NCI-H1417 treated with DMSO at 0.1 percent for 48 hours (cell line): ENCODE results near the gene LLCFC1.

ENCODE experiments used
- DNase-seq: peaks from one replicate; lab custom pipeline; 2025; lab: John Stamatoyannopoulos, UW

Gene LLCFC1

DNA sequence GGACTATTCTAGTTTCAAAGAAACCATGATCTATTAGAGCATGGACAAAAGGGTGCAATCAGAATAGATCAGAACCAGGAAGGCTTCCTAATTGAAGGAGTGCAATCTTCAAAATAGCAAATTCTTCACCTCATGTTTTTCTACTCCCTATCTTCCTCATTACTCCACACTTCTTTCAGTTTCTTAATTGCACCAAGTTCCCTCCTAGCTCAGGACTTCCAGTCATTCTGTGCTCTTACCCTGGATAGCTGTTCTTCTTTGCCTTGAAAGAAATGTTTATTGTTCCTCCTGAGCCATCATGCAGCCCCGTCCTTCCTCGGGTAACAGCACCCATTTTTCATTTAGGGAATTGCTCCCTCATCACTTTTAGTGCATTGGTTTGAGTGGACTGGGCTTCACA, 28.8 kb upstream of the LLCFC1 start:
- DNase-seq = no peak

DNA sequence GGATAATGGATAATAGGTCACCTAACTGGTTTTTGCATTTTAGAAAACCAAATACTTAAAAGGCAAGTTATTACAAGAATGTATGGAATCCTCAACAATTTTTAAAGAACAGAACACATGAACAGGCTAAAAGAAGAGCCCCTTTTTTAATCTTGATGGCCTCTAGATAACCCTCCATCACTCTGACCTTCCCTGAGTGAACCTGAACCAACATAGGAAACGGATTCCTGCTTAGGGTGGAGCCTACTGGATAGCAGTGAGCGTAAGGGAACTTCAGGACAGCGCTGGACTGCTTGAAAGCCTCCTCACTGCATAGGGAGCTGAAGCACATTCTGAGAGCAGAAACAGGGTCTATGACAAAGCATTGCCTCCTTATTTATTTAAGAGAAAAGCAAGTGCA, 26.2 kb upstream of the LLCFC1 start:
- no peak for DNase-seq

DNA sequence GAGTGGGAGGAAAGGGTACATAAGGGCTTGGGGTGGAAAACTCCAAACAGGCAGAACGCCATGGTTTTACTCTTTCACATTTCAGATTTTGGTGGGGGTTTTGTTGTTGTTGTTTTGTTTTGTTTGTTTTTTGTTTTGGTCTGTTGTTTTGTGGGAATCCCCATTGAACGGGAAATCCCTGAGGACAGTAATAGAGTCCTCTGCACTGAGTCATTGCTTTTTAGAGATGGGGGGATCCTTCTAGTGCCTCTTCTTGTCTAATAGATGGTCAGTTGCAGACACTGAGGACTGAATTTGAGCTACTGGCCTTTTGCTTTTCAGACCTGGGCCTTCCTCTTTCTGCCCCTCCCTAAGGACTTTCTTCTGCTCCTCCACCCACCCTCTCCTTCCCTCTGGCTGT, 25.7 kb upstream of the LLCFC1 start:
- no peak for DNase-seq

DNA sequence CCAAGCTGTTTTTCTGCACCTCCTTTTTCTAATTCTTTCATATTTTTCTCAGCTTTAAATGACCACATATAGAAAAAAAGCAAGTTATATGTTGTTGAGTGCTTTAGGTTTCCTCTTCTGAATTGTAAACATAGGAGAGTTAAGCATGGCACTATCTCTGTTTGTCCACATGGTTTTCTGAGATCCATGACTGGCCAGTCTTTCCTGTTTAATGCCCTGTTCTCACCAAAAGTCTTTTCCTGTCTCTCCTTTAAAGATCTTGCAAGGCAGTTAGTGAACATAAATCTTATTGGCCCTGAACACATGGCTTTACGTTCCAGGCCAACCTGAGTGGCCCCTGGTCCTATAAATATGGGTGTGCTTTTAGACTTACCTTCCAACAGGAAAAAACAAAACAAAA, 25.2 kb upstream of the LLCFC1 start:
- no peak for DNase-seq

DNA sequence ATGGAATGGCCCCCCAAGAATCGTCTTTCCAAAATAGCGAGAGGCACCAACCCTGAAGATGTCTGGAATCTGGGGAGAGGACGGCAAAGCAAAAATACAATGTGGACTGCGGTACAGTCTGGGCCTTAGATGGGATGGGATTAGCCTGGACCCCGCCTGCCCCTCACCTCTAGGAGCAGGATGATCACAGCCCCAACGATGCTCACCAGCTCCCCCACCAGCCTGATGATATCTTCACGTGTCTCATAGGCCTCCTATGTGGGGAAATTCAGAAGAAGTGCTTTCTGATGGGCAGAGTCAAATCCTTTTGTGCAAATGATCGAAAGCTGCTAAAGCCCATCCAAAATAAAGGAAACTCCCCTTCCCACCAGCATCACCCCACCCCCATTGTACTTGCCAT, 24.0 kb upstream of the LLCFC1 start:
- DNase-seq = no peak

DNA sequence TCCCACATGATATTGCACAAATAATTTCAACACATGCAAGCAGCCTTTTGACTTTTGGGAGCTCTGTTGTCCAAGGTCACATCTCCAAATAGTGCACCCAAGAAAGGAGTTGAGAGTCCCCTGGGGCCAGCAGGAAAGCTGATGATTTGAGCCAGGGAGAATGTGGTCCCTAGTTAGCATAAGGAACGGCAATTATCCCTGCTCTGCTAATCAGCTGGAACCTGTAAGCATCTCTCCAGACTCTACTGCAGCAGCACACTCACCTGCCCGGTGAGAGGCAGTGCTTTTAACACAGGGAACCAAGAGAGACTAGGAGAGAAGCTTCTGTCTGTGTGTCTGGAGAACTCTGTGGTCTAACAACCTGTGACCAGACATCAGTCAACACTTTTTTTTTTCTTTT, 22.8 kb upstream of the LLCFC1 start:
- DNase-seq = no peak

DNA sequence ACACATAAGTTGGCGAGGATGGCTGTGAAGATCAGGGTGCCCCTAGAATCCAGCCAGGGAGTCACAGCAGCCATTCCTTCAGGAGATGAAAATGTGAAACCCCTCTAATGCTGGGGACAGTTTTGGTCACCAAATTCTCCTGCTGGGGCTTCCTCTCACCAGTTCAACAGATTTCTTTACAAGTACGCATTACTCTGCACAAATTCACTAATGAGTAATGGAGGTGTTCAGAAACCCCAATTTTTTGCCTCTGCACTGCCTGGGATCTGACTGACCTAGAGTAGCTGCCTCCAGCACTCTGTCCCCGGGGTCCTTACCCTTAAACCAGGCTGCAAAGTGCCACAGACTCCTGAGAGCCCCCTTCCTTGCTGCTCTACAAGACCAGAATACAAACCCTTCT, 21.8 kb upstream of the LLCFC1 start:
- DNase-seq = no peak

DNA sequence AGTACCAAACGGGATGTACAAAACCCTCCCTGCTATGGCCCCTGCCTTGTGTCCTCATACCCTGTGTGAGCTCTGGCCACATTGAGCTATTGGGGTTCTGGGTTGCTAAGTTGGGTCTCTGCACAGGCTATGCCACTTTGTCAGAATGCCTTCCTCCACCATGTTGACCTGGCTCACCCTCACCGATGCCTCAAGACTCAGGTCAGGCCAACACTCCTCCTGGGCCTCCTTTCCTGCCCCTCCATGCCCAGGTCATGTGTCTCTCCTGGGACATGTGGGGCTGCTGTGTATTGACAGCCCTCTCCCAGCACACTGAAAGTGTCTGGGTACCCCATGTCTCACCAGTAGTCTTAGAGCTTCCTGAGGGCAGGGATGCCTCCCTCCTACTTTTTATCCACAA, 20.4 kb upstream of the LLCFC1 start:
- DNase-seq = no peak

DNA sequence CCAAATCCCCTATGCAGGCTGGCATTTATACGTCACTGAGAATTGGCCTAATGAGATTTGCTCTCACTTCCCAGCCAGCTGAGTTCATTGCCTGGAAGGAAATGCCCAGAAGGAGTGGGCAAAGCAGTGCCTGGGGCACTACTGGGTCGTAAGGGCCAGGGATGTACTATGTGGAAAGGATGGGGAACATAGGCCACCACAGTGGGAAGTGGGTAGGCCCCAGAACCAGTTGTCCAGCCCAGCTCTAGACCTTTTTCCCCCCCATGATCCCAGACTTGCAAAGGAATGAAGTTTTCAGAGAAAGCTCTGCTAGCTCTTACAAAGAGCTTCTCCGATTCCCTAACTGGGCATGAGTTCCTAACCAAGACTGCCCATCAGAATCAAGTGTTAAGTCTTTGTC, 19.6 kb upstream of the LLCFC1 start:
- no peak for DNase-seq

DNA sequence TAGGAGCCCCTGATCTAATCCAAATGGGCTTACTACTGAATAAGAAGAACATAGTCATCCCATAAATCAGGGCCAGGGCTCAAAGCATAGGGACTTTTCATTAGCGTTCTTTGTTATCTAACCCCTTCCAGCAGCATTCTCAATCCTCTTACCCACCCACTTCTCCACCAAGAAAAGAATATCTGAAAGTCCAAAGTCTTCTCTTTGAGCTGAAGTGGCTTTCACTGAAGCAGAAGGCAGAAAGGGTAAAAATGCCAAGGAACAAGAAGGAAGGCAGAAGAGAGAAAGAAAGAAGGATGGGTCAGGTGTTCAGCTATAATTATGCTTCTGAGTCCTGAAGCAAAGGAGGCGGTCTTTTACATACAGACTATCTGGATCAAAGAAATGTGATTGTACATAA, 15.9 kb upstream of the LLCFC1 start:
- DNase-seq = no peak

DNA sequence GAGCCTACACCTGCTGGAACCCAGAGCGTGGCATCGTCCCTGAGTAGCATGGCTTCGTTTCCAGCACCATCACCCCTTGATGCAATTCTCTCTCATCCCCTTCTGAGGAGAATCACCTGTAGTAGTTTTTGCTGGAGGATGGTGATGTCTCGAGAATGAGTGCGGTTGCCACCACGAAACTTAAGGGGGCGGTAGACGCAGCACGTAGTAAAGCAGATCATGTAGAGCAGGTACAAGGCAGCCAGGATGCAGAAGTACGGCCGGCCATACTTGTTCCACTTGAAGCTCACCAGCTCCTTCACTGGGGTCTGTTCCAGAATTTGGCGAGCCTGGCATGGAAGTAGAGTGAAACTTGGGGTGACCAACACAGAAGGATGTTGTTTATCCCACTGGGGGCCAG, 13.9 kb upstream of the LLCFC1 start:
- no peak for DNase-seq

DNA sequence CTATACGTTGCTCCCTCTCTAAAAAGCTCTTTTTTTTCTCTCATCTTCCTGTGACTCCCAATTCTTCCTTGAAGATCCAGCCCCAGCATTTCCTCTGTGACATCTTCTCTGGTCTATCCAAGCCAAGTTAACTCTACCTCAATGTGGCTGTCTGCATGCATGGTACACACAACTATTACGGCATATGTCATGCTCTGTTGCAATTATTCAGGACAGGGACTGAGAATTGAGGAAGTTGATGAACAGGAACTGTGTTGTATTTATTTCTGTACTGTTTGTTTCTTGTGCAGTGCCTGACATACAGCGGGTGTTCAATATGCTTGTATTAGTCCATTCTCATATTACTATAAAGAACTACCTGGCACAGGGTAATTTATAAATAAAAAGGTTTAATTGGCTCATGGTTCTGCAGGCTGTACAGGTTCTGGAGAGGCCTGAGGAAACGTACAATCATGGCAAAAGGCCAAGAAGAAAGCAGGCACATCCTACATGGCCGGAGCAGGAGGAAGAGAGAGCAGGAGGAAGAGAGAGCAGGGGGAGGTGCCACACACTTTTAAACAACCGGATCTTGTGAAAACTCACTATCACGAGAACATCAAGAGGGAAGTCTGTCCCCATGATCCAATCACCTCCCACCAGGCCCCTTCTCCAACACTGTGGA, 12.1 kb upstream of the LLCFC1 start:
- no peak for DNase-seq

DNA sequence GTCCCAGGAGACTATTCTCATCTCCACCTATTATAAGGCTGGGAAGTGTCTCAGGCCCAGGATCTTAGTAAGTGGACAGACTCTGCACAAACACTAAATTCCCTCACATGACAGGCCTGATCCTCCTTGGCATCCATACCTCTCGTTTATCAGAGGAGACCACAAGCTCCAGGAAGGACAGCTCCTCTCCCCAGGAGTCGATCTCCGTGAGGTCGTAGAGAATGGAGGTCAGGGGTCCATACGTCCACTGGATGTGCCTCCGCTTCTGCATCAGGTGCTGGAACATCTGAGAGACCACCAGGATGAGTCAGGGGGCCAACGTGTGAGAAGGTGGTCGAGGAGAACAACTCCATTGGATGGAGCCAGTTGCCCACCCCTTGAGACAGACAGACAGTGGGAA, 11.3 kb upstream of the LLCFC1 start:
- no peak for DNase-seq

DNA sequence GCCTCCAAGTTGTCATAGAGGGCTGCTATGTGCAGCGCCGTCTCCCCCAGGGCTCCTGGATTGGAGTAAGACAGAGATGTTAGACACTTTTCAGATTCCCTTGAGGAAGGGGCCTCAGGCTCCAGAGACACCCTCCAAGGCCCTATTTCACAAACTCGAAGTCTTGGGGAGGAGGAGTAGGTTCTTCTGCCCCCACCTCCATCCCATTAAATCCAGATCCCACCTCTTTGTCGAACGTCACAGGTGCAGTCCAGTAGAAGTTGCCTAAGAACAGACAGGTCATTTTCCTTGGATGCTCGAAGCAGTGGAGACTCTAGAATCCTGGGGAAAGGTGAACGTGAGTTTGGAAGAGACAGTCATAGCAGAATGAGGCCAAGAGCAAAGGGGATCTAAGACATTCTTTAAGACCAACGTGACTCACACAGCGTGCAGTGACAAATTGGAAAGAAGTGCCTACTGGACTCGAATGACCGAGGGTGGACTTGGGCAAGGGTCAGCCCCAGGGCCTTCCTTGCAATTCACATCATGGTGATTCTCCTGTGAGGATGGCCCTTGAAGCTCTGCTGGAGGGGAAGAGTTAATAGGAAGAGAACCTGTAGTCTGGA, 9.1 kb upstream of the LLCFC1 start:
- DNase-seq = no peak

DNA sequence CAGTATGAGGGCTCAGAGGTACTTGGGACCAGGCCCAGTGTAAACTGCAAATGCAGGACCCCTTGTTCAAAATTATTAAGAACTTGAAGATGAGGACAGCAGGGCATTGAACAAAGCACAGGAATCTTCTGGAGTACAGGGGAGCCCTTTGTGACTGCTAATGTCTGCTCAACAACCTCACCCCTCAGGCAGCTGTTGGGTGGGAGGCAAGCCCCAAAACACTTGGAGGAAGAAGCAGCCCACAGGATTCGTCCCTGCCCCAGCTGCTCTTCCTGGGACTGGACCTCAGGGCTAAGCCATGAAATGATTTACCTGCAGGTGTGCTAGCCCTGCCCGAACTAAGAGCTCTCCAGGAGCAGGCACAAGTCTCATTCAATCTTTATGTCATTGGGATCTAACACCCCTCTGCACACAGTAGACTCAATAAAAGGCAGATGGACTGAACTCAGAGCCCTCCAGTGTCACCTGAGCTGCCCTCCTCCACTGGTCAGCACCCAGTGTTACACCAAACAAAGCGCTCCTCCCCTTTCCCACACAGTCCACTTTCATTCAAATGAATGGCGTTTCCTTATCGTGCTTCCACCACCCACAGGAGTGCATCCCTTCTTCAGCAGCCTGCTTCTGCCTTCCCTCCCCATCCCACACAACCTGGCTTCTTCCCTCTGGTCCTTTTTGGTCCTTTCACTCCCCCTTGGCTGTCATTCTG, 6.7 kb upstream of the LLCFC1 start:
- DNase-seq = no peak

DNA sequence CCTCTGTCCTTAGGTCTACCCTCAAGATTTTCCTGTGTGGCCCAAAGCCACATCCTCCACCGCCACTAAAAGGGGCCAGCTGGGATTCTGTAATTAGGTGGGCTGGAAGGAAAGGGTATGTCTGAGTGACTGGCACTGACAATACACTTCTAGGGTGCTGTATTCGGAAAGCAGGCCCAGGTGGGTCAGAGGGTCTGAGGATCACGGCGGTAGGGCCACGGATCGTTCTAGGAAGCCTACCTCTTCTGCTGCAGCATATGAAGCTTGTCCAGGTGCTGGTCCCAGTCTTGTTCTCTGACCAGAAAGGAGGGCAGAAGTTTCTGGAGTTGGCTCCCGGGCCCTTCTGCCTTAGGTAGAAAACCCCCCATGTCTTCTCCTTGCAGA, 6.2 kb upstream of the LLCFC1 start:
- no peak for DNase-seq

DNA sequence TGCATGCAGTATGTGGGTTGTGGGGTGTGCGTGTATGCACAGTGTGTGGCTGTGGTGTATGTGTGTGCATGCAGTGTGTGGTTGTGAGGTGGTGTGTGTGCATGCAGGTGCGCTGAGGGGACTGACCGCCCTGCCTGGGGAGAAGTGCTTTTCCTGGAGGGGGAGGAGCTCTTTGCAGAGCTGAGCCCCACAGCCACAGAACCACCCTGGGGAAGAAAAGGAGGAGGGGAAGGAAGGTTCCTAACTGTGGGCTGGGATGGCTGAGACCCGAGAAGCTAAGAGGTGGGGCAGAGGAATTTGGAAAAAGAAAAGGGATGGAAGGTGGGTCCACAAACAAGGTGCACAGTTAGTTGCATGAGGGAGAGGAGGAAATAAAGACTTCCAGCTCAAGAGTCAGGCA, 5.7 kb upstream of the LLCFC1 start, which contains the start of gene TRPV5:
Gene TRPV5, minus strand, starts transcription at position 123 of the 400 bp plus-strand sequence. CDS start 287 bp downstream, outside the sequence.
- no peak for DNase-seq

DNA sequence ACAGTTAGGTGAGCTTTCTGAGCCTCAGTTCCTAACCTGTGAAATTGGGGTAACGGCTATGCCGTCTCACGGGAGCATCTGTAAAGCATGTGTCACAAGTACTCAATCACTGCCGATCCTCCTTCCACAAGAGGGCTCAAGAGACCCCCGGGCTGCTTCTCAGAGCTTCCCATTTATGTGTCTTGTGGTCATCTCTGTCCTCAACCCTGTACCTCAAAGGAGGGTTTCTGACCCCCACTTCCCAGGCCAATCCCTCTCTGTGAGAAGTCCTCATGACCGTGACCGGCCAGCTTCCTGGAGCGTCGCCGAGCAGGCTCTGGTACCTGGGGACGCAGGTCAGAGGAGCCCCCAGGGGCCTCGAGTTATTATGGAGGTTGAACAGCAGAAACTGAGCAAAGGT, 5.2 kb upstream of the LLCFC1 start:
- DNase-seq = no peak

DNA sequence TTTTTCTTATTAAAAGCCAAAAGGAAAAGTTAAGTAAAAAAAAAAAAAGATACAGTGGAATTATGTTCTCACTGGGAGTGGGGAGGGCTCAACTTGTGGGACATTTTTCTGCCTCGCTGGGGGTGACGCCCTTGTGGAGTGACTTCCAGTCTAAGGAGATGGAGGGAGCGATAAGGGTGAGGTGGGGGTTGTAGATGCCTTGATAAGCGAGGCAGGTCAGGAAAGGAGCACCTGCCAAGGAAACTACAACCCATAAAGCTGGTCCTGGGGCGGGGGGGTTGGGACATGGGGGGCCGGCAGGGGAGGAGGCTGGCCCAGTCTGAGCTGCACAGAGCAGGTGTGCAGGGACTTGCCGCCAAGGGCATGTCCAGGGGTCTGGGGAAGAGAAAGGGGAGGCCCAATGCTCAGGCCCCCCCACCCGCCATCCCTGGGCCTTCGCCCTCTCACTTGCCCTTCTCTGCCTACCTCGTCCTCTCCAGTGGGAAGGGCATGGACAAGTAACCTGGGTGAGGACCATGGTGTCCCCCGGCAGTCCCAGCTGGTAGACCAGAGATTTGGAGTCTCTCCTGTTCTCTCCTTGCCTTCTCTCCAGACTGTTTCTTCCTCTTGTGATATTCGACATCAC, 3.2 kb upstream of the LLCFC1 start:
- no peak for DNase-seq

DNA sequence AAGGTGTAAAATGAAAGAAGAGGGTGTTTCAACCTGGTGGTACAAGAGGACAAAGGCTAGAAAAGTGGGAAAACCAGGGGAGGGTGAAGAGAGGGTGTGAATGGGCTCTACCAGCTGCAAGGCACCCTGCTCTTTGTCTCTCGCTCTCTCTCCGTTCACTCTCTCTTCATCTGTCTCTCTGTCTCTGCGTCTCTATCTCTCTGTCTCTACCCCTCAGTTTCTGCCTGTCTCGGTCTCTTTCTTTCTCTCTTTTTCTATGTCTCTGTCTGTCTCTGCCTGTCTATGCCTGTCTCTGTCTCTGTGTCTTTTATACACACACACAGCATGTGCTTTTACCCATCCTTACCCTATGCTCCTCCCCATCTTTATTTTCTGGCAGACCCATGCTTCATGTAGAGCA, 673 bp upstream of the LLCFC1 start:
- no peak for DNase-seq

DNA sequence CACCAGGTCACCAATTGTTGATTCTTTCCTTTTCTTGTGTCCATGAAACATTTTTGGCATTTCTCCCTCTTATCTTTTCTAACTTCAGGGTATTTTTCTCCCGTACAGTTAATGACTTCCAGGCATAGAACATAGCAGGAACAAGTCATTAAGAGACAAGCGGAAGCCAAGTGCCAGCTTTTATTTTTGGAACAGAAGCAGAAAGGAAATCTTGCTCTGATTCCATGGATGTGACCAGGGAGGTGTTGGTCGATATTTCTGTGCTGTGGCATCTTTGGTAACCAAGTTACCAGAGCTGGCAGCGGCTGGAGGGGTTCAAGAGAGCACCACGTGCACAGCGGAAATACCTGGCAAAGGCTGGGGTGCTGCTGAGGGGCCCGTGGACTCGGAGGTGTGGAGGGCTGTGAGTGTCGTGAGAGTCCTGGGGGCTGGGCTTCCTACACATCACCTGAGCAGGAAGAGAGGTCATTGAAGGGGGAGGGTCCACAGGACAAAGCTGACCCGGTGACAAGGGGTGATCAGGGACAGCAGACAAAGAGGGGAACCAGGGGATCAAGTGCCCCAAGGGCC, 1.8 kb downstream of the LLCFC1 start:
- no peak for DNase-seq

DNA sequence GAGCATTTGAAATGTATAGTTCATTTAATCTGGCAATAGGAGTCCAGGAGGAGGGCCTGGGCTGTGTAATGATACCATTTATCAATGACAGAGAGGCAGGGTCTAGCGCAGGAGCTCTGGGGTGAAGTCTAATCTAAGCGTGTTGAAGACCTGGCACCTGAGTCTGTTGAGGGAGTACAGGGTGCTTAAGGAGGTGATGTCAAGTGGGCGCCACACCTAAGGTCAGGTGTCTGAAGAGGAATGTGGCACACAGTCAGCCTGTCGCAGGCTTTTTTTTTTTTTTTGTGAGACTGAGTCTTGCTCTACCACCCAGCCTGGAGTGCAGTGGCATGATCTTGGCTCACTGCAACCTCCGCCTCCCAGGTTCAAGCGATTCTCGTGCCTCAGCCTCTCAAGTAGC, 2.3 kb downstream of the LLCFC1 start:
- DNase-seq = no peak

DNA sequence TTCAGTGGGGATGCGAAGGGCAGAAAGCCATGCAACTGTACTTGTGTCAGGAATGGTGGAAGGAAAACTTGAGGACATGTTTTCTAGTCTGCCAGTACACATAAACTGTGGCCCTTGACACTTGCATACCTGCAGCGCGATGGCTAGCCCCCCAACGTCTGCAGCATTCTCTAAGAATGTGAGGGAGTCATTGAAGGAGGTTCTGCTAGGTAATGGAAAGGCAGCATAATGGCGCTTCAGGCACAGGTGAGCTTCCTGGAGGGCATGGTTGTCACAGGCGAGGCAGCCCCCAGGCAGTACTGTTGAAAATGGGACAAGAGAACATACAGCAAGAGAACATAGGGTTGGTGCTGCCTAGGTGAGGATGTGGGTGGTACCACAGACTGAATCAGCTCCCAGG, 3.5 kb downstream of the LLCFC1 start:
- no peak for DNase-seq
